ENCODE results near the gene TENM4.

DNA sequence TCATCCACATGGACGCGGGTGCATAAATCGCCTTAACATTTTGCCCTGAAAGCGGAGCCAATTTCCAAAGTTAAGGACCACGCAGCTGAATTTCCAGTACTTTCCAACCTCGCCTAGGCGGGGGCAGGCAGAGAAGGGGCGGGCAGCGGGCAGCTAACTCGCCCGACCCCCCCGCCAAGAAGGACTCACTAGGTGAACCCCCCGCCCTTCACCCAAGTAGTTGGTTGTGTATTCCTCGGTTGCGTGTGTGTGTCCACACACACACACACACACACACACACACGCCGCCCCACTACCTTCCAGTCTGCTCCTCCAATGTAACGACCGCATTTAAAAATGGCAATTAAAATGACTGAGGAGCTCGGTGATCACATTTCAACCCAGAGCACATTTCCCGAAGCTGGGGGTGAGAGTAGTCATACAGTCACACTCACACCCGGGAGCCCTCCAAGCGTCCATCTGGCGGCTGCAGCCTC lies 1.4 kb downstream of the TENM4 start:
- TF ChIP-seq, protein P1, sequence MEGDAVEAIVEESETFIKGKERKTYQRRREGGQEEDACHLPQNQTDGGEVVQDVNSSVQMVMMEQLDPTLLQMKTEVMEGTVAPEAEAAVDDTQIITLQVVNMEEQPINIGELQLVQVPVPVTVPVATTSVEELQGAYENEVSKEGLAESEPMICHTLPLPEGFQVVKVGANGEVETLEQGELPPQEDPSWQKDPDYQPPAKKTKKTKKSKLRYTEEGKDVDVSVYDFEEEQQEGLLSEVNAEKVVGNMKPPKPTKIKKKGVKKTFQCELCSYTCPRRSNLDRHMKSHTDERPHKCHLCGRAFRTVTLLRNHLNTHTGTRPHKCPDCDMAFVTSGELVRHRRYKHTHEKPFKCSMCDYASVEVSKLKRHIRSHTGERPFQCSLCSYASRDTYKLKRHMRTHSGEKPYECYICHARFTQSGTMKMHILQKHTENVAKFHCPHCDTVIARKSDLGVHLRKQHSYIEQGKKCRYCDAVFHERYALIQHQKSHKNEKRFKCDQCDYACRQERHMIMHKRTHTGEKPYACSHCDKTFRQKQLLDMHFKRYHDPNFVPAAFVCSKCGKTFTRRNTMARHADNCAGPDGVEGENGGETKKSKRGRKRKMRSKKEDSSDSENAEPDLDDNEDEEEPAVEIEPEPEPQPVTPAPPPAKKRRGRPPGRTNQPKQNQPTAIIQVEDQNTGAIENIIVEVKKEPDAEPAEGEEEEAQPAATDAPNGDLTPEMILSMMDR (conservative IDR thresholded peaks at IDR 0.05; ENCODE audit: low read length): no peak
- no peak for TF ChIP-seq EZH2phosphoT487 (IDR thresholded peaks at IDR 0.05; ENCODE audit: borderline replicate concordance, low read depth, low read length)
